KMS-11 (cell line): ENCODE data around the gene UBIAD1.

ENCODE experiments used
- H2AFZ ChIP-seq: fragments of 200-600 bp; sonication (generic); 2 replicates; pipeline ENCODE4 v1.6.1; 2016; ENCODE audit warnings: antibody characterized with exemption, mixed run types, low read depth
- H3K27ac ChIP-seq: fragments of 200-600 bp; sonication (generic); 2 replicates; pipeline ENCODE4 v1.6.1; 2016; ENCODE audit warnings: mild to moderate bottlenecking, mixed run types
- H3K27me3 ChIP-seq: fragments of 200-600 bp; sonication (generic); 2 replicates; pipeline ENCODE4 v1.6.1; 2017; ENCODE audit warnings: mild to moderate bottlenecking, low read depth, mixed run types, moderate library complexity; ENCODE audit not compliant: insufficient read depth
- H3K36me3 ChIP-seq: fragments of 200-600 bp; sonication (generic); 2 replicates; pipeline ENCODE4 v1.6.1; 2017; ENCODE audit warnings: mild to moderate bottlenecking, mixed run types; ENCODE audit not compliant: insufficient read depth
- H3K4me1 ChIP-seq: fragments of 200-600 bp; sonication (generic); 2 replicates; pipeline ENCODE4 v1.6.1; 2016; ENCODE audit warnings: mild to moderate bottlenecking, low read depth, mixed run types; ENCODE audit not compliant: poor library complexity, severe bottlenecking
- H3K4me2 ChIP-seq: fragments of 200-600 bp; sonication (generic); 2 replicates; pipeline ENCODE4 v1.7.0; 2016; ENCODE audit warnings: mild to moderate bottlenecking, mixed run types
- H3K4me3 ChIP-seq: fragments of 200-600 bp; sonication (generic); IDR thresholded peaks from 2 replicates; pipeline ENCODE4 v1.6.1; 2017; ENCODE audit warnings: low read depth, low read length, mixed read lengths; ENCODE audit not compliant: insufficient read depth
- H3K79me2 ChIP-seq: fragments of 200-600 bp; sonication (generic); 2 replicates; pipeline ENCODE4 v1.6.1; 2016; ENCODE audit warnings: low read depth, mixed run types; ENCODE audit not compliant: insufficient read depth
- H3K9ac ChIP-seq: fragments of 200-600 bp; sonication (generic); 2 replicates; pipeline ENCODE4 v1.6.1; 2016; ENCODE audit warnings: mild to moderate bottlenecking, mixed run types
- H4K20me1 ChIP-seq: fragments of 200-600 bp; sonication (generic); 2 replicates; pipeline ENCODE4 v1.6.1; 2016; ENCODE audit warnings: mild to moderate bottlenecking, mixed run types; ENCODE audit not compliant: insufficient read depth
- CTCF ChIP-seq: fragments of 200-600 bp; sonication (generic); conservative IDR thresholded peaks from 2 replicates; pipeline ENCODE4 v1.6.1; 2017; ENCODE audit warnings: low read depth, mild to moderate bottlenecking, antibody characterized with exemption, low read length, moderate library complexity, mixed read lengths

The UBIAD1 gene

GRCh38 chr1:11318982-11319381 lies 46.0 kb downstream of the UBIAD1 start:
- Histone ChIP-seq H3K4me2 (no peak overlapping the region), H3K4me3 (no peak overlapping the region), H3K36me3 (no peaks in the 10 kb centered on the region), H3K4me1 (no peaks in the 10 kb centered on the region), H3K27me3 (peaks cover 81% of the 10 kb centered on the region), H4K20me1 (no peaks in the 10 kb centered on the region), H2AFZ (no peak overlapping the region), H3K27ac (no peak overlapping the region), H3K9ac (no peak overlapping the region), H3K79me2 (no peaks in the 10 kb centered on the region)
- no peak for TF ChIP-seq CTCF

GRCh38 chr1:11320153-11320936 lies 47.3 kb downstream of the UBIAD1 start:
- H3K79me2 ChIP-seq = no peaks in the 10 kb centered on the region
- no peak overlapping the region for H2AFZ ChIP-seq
- no peaks in the 10 kb centered on the region for H3K36me3 ChIP-seq
- H3K4me2 ChIP-seq = no peak overlapping the region
- no peak overlapping the region for H3K9ac ChIP-seq
- no peaks in the 10 kb centered on the region for H3K4me1 ChIP-seq
- no peak overlapping the region for H3K27ac ChIP-seq
- TF ChIP-seq CTCF = peak; percentile 76
- no peaks in the 10 kb centered on the region for H4K20me1 ChIP-seq
- peaks cover 80% of the 10 kb centered on the region; the same call in 1 of the 2 replicates for H3K27me3 ChIP-seq
- H3K4me3 ChIP-seq = no peak overlapping the region

GRCh38 chr1:11321656-11322491 lies 48.9 kb downstream of the UBIAD1 start:
- Histone ChIP-seq H3K9ac (no peak overlapping the region), H3K4me3 (no peak overlapping the region), H4K20me1 (no peaks in the 10 kb centered on the region), H3K4me1 (no peaks in the 10 kb centered on the region), H3K27ac (no peak overlapping the region), H3K36me3 (no peaks in the 10 kb centered on the region), H3K79me2 (no peaks in the 10 kb centered on the region), H2AFZ (no peak overlapping the region), H3K4me2 (no peak overlapping the region), H3K27me3 (peaks cover 71% of the 10 kb centered on the region; the same call in 1 of the 2 replicates)
- no peak for TF ChIP-seq CTCF

- H3K4me2 ChIP-seq = no peak overlapping the region
- H3K9ac ChIP-seq = no peak overlapping the region
- H2AFZ ChIP-seq = no peak overlapping the region
- H3K4me3 ChIP-seq = no peak overlapping the region
- H3K27me3 ChIP-seq = peaks cover 78% of the 10 kb centered on the region; the same call in 1 of the 2 replicates
- H3K27ac ChIP-seq = no peak overlapping the region
- H3K4me1 ChIP-seq = no peaks in the 10 kb centered on the region
- H3K36me3 ChIP-seq = no peaks in the 10 kb centered on the region
- no peaks in the 10 kb centered on the region for H4K20me1 ChIP-seq
- H3K79me2 ChIP-seq = no peaks in the 10 kb centered on the region
- no peak for TF ChIP-seq CTCF
These were observed 51.7 kb downstream of the UBIAD1 start for GRCh38 chr1:11324567-11325165.
